Measurements from ENCODE around the gene EPHB6.

Gene EPHB6

DNA sequence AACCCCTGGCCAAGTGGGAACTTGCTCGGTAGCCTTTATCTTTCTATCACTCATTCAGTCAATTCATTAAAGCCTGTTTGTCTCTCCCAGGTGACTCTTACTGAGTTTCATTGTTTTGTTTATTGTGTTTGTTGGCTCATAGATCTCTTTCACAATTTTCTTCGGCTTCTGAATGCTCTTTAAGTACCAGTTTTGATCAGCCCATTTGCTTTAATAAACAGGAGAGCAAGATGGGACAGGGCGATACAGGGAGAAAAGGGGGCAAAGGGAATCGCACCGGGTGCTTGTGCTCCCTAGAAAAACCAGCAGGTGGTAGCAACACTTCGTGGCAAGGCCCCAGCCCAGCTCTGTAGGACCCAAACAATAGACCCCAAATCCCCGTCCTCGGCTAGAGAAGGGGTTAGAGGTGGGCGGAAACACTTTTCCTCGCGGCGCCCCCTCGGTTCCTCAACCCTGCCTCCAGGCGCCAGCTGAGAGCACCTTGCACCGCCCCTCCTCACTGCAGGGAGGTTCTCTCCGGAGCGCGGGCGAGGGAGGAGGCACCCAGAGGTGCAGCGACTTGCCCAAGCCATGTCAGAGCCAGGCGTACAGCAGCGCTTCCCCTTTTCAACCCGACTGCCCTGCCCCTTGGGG, 1.0 kb upstream of the EPHB6 start:
- peak; percentile 71 for TF ChIP-seq RAD21 (IDR thresholded peaks at IDR 0.05; ENCODE audit: low read depth)
- TF ChIP-seq TCF12 (IDR thresholded peaks at IDR 0.05; ENCODE audit: low read depth): no peak

DNA sequence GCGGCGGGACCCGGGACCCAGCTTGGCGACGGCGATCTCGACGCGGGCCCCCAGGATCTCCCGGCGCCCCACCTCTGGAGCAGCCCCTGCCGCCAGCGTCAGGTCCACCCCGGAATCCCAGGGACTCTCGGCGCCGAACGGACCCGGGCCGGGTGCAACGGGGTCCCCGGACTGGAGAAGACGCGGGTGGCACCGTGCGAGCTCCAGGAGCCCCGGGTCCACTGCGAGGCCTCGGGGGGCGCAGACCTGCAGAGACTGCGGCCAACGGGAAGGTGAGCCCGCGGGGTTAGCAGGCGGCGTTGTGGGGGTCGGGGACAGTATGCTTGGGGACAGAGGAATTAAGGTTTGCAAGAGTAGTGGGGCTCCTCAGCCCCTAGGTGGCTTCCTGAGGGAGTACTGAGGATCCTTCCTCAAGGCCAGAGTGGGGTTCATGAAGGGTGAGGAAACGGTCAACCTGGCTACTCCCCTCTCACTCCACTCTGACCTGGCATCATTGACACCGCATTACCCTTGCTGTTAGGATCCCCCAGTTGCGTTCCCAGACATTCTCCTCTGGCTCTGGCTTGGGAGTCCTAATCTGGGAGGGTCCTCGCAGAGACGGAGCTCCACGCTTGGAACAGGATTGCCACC, 353 bp downstream of the EPHB6 start:
- TF ChIP-seq TAF1 (IDR thresholded peaks at IDR 0.05; ENCODE audit: low read depth) (no peak), YY1 (IDR thresholded peaks at IDR 0.05; ENCODE audit: low read depth) (no peak), CEBPB (IDR thresholded peaks at IDR 0.05) (no peak), EP300 (IDR thresholded peaks at IDR 0.05; ENCODE audit: borderline replicate concordance) (0 out of 2 replicates have a peak, but pooled peaks have one; percentile 2), FOXM1 (IDR thresholded peaks at IDR 0.05; ENCODE audit: borderline replicate concordance, low read depth) (no peak), NFIC (IDR thresholded peaks at IDR 0.05) (no peak), RAD21 (IDR thresholded peaks at IDR 0.05; ENCODE audit: low read depth) (no peak)
- TF ChIP-seq, protein P1, sequence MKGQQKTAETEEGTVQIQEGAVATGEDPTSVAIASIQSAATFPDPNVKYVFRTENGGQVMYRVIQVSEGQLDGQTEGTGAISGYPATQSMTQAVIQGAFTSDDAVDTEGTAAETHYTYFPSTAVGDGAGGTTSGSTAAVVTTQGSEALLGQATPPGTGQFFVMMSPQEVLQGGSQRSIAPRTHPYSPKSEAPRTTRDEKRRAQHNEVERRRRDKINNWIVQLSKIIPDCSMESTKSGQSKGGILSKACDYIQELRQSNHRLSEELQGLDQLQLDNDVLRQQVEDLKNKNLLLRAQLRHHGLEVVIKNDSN (IDR thresholded peaks at IDR 0.05): no peak

DNA sequence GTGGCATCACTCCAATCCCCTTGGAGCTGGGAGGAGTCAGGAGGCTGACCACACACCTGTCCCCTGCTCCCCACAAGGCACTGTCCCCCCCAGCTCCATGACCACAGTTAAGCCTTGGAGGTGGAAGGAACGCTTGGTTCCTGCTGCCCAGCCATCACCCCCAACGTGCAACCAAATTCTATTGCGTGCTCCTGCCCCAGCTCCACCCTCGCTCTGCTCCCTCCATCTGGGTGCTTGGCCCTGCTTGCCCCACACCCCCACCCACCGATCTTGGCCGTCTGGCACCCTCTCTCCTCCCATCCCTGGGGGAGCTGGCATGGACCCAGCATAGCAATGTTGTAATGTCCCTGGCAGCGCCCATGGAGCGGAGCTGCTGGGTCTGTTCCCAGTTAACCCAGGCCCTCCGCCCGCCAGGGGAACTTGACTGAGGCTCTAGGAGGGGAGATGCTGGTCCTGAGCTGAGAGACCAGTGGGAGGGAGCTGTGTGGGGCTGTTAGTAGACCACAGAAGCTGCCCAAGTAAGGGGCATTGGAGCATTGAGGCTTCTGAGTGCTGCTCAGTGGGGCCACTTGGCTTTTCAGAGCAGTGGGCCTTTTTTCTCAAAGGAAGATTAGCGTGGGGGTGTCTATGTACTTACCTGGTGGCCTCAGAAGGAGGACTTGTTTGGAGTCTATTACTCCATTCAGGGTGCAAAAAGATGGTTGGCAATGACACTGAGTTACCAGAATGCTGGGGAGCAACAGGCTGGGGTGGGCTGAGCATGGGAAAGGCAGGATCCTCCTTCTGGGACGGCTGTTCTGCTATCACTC, 1.1 kb downstream of the EPHB6 start:
- no peak for TF ChIP-seq CEBPB (IDR thresholded peaks at IDR 0.05)
- TF ChIP-seq NFIC (IDR thresholded peaks at IDR 0.05): peak; percentile 74
- TF ChIP-seq, protein P2, sequence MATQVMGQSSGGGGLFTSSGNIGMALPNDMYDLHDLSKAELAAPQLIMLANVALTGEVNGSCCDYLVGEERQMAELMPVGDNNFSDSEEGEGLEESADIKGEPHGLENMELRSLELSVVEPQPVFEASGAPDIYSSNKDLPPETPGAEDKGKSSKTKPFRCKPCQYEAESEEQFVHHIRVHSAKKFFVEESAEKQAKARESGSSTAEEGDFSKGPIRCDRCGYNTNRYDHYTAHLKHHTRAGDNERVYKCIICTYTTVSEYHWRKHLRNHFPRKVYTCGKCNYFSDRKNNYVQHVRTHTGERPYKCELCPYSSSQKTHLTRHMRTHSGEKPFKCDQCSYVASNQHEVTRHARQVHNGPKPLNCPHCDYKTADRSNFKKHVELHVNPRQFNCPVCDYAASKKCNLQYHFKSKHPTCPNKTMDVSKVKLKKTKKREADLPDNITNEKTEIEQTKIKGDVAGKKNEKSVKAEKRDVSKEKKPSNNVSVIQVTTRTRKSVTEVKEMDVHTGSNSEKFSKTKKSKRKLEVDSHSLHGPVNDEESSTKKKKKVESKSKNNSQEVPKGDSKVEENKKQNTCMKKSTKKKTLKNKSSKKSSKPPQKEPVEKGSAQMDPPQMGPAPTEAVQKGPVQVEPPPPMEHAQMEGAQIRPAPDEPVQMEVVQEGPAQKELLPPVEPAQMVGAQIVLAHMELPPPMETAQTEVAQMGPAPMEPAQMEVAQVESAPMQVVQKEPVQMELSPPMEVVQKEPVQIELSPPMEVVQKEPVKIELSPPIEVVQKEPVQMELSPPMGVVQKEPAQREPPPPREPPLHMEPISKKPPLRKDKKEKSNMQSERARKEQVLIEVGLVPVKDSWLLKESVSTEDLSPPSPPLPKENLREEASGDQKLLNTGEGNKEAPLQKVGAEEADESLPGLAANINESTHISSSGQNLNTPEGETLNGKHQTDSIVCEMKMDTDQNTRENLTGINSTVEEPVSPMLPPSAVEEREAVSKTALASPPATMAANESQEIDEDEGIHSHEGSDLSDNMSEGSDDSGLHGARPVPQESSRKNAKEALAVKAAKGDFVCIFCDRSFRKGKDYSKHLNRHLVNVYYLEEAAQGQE (IDR thresholded peaks at IDR 0.05; ENCODE audit: low read depth): no peak

DNA sequence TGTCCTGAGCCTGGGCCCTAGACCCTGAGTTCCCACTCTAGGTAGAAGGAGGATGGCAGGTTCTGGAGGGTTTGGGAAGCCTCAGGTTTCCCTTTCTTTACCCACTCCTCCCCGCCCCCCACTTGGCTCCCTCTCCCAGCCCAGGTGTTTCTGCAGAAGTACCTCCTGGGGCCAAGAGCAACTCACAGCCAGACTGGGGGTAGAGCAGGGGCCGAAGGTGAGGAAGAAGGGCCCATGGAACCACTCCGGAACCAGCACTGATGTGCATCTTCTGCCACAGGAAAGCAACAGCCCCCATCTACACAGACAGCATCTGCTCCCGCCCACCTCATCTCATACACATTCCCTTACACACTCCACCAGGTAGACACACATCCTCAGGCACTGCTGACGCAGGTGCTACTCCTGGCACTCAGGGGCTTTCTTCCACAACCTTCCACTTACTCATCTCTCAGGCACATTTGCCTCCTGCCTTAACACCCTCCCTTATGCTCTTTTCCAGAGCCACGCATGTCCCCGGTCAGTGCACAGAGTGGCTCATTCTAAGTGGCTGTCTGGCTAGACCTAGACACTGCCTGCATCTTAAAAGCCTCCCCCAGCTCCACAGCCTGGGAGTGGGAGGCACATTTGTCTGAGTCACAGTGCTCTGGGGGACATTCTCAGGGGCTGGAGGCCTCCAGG, 1.8 kb downstream of the EPHB6 start:
- no peak for TF ChIP-seq CREB1 (IDR thresholded peaks at IDR 0.05; ENCODE audit: low read depth)
- TF ChIP-seq, protein P2 (IDR thresholded peaks at IDR 0.05; ENCODE audit: low read depth): no peak

DNA sequence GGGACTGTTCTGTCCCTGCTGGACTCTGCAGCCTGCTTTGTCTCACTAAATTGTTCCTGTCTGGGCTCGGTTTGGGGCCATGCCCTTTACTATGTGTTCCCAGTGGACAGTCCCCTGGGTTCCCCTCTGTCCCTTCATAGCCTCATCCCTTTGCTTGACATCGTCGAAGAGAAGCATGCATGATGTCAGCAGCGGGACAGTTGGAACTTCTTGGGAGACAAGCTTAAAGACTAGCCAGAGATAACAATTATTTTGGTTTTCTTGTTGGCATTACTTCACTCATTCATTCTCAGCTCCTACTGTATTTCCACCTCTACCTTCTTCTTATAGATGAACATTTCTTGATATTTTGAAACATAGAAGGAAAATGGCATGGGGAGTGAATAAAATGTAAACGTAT, 2.7 kb downstream of the EPHB6 start:
- TF ChIP-seq NFIC (IDR thresholded peaks at IDR 0.05) (no peak), TEAD4 (IDR thresholded peaks at IDR 0.05) (no peak), EP300 (IDR thresholded peaks at IDR 0.05; ENCODE audit: borderline replicate concordance) (no peak), EGR1 (IDR thresholded peaks at IDR 0.05) (no peak), CREB1 (IDR thresholded peaks at IDR 0.05; ENCODE audit: low read depth) (no peak), TCF12 (IDR thresholded peaks at IDR 0.05; ENCODE audit: low read depth) (no peak), RAD21 (IDR thresholded peaks at IDR 0.05; ENCODE audit: low read depth) (no peak), FOXM1 (IDR thresholded peaks at IDR 0.05; ENCODE audit: borderline replicate concordance, low read depth) (no peak), TAF1 (IDR thresholded peaks at IDR 0.05; ENCODE audit: low read depth) (no peak), ZBTB7A (IDR thresholded peaks at IDR 0.05; ENCODE audit: low read depth) (no peak), YY1 (IDR thresholded peaks at IDR 0.05; ENCODE audit: low read depth) (no peak)
- TF ChIP-seq, protein P3, sequence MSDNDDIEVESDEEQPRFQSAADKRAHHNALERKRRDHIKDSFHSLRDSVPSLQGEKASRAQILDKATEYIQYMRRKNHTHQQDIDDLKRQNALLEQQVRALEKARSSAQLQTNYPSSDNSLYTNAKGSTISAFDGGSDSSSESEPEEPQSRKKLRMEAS (IDR thresholded peaks at IDR 0.05): no peak
- TF ChIP-seq, protein P2 (IDR thresholded peaks at IDR 0.05; ENCODE audit: low read depth): no peak
- TF ChIP-seq, protein P1 (IDR thresholded peaks at IDR 0.05): no peak
